Activated naive CD8-positive, alpha-beta T cell treated with anti-CD3 and anti-CD28 coated beads for 36 hours (primary cell): ENCODE results near the gene NBEA. TPM values are rescaled to one million over a fixed set of nuclear protein-coding genes. Genes with fewer than 3 reads are reported as not detected.
"Not testable (repeated sequence)": the region's sequence is repeated elsewhere in the genome, so short reads cannot be mapped to it uniquely, and the experiment has no call there.

Experiments
- DNase-seq: peaks from one replicate; pipeline ENCODE4 v3.0.0; 2021
- H3K27ac Mint-ChIP-seq: one replicate; pipeline ENCODE4 v1.8.0; 2022; ENCODE audit warnings: mild to moderate bottlenecking, moderate library complexity, mixed read lengths
- H3K27me3 Mint-ChIP-seq: one replicate; pipeline ENCODE4 v1.8.0; 2022; ENCODE audit warnings: mild to moderate bottlenecking, mixed read lengths
- H3K36me3 Mint-ChIP-seq: one replicate; pipeline ENCODE4 v1.8.0; 2021; ENCODE audit warnings: mild to moderate bottlenecking, mixed read lengths
- H3K4me1 Mint-ChIP-seq: one replicate; pipeline ENCODE4 v1.8.0; 2021; ENCODE audit warnings: mixed read lengths
- H3K4me3 Mint-ChIP-seq: one replicate; pipeline ENCODE4 v1.8.0; 2022; ENCODE audit warnings: mild to moderate bottlenecking, moderate library complexity, mixed read lengths
- H3K9me3 Mint-ChIP-seq: one replicate; pipeline ENCODE4 v1.8.0; 2022; ENCODE audit warnings: mixed read lengths
- total RNA-seq, 2 experiments: library from RNA; stranded (reverse); gene quantifications; one replicate each; pipeline ENCODE4 v1.2.3, GENCODE V29; 2021

Gene NBEA, protein sequence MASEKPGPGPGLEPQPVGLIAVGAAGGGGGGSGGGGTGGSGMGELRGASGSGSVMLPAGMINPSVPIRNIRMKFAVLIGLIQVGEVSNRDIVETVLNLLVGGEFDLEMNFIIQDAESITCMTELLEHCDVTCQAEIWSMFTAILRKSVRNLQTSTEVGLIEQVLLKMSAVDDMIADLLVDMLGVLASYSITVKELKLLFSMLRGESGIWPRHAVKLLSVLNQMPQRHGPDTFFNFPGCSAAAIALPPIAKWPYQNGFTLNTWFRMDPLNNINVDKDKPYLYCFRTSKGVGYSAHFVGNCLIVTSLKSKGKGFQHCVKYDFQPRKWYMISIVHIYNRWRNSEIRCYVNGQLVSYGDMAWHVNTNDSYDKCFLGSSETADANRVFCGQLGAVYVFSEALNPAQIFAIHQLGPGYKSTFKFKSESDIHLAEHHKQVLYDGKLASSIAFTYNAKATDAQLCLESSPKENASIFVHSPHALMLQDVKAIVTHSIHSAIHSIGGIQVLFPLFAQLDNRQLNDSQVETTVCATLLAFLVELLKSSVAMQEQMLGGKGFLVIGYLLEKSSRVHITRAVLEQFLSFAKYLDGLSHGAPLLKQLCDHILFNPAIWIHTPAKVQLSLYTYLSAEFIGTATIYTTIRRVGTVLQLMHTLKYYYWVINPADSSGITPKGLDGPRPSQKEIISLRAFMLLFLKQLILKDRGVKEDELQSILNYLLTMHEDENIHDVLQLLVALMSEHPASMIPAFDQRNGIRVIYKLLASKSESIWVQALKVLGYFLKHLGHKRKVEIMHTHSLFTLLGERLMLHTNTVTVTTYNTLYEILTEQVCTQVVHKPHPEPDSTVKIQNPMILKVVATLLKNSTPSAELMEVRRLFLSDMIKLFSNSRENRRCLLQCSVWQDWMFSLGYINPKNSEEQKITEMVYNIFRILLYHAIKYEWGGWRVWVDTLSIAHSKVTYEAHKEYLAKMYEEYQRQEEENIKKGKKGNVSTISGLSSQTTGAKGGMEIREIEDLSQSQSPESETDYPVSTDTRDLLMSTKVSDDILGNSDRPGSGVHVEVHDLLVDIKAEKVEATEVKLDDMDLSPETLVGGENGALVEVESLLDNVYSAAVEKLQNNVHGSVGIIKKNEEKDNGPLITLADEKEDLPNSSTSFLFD (N-terminal part only)
- total RNA-seq: under 1 TPM; 0.39 to 0.42 TPM

DNA sequence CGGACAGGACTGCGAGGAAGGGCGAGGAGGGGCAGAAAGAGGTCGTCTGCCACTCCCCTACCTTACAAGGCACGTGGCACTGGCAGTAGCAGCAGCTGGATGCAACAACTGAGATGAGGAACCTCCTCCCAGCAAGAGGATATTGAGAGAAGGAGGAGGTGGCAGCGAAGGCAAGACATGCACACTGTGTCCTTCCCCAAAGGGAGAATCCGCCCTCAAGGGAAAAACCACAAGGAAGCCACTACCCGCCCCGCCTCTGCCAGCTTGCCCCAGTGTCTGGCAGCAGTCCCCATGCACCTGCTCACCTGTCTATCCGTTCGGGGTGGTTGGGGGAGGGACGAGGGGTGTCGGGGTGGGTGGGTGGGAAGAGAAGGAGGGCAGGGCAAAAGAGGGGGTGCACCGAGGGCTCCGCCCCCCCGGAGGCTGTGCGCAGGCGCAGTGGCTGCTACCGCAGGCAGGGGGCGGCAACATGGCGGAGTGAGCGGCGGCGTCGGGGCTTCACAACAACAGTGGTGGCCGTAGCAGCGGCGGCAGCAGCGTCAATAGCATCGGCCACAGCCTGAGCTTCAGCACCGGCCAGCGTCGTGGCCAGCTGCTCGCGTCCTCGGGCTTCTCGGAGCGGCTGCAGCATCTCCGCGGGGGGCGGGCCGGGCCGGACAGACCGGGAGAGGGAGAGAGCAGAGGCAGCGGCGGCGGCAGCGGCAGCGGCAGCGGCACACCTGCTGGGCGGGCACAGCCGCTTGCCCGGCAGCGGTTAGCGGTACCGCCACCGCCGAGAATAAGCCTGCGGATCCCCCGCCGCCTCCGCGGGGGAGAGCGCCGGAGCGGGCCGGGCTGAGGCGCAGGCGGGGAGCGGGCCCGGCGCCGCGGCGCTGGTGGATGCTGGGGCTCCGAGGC is at the start of gene NBEA:
NBEA (plus strand) TSS at position 436 of the 897 bp plus-strand sequence. CDS start 551 bp downstream, outside the sequence.
- DNase-seq: peak; percentile 81
- peaks cover 45% of the 10 kb centered on the region for H3K27me3 Mint-ChIP-seq
- H3K4me3 Mint-ChIP-seq: peak within 1 kb of the TSS; percentile 87
- H3K4me1 Mint-ChIP-seq: peaks cover 28% of the 10 kb centered on the region
- H3K36me3 Mint-ChIP-seq: no peaks in the 10 kb centered on the region
- peak within 1 kb of the TSS; percentile 42 for H3K27ac Mint-ChIP-seq
- no peaks in the 10 kb centered on the region for H3K9me3 Mint-ChIP-seq

DNA sequence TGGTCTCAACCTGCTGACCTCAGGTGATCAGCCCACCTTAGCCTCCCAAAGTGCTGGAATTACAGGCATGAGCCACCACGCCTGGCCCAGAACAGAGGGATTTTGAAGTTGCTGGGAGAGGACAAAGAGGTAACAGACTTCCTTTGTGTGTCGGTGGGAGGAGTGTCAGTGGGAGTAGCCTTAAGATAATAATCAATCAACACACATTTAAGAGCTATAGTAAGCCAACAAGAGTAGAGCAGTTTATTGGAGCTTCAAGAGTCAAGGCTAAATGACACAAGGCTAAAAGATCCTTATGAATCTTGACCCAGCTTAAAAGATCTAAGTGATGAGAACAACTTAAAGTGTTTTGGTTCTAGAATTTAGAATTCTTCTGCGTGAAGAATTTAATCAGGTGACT is 47.3 kb upstream of the NBEA start:
- Mint-ChIP-seq H3K4me3 (no peak overlapping the region), H3K27ac (no peak overlapping the region), H3K4me1 (no peaks in the 10 kb centered on the region), H3K27me3 (peaks cover 6% of the 10 kb centered on the region), H3K36me3 (no peaks in the 10 kb centered on the region), H3K9me3 (no peaks in the 10 kb centered on the region)
- no peak for DNase-seq

DNA sequence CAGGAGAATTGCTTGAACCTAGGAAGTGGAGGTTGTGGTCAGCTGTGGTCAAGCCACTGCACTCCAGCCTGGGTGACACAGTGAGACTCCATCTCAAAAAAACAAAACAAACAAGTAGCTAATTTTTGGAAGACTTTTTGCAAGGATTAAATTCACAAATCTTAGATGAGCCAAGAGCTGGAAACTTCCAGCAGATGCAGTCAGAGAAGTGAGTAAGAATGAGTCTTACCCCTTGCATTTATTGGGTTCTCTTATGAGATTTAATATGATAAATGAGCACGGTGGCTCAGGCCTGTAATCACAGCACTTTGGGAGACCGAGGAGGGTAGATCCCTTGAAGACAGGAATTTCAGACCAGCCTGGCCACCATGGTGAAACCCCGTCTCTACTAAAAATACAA is 44.9 kb upstream of the NBEA start:
- no peaks in the 10 kb centered on the region for H3K9me3 Mint-ChIP-seq
- H3K36me3 Mint-ChIP-seq: no peaks in the 10 kb centered on the region
- no peak overlapping the region for H3K4me3 Mint-ChIP-seq
- DNase-seq: no peak
- no peak overlapping the region for H3K27ac Mint-ChIP-seq
- peaks cover 26% of the 10 kb centered on the region for H3K27me3 Mint-ChIP-seq
- H3K4me1 Mint-ChIP-seq: no peaks in the 10 kb centered on the region

DNA sequence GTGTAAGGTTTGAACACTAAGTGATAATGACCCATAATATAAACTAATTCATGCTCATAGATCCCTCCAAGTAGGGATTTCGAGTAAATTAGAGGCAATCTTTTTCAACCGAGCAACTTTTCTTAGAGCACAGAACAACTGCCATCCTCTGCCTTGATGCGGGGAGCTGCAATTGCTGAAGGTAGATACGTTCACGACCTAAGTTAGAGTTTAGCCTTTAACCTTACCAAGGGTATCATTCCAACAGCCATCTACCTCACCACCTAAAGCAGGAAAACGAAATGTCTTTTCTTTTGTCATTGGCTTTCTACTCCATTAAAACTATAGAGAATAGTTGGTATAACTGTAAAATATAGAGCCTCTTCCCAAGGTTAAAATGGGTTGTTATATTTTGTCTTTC is 42.2 kb upstream of the NBEA start:
- H3K27me3 Mint-ChIP-seq: peaks cover 28% of the 10 kb centered on the region
- no peaks in the 10 kb centered on the region for H3K9me3 Mint-ChIP-seq
- no peak overlapping the region for H3K4me3 Mint-ChIP-seq
- no peak for DNase-seq
- no peaks in the 10 kb centered on the region for H3K4me1 Mint-ChIP-seq
- no peaks in the 10 kb centered on the region for H3K36me3 Mint-ChIP-seq
- H3K27ac Mint-ChIP-seq: no peak overlapping the region

DNA sequence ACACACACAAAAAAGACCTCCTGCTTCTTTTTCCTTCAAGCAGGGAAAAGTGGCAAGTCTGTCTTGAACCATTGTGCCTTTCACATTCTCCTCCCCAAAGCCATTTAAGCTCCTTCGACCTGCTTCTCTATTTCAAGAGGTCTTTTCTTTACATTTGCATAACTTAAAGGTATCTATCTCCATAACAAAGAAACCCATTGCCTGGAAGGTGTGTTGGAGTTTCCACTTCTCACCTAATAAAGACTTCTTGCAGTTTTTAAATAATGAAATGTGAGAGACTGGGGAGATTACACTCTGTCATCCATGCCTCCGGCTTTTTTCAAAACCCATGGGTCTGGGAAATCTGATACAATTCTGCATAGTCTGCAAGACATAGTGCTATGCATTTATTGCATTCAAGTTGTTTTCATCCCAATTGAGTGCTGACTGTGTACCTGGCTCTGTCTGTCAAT is 41.8 kb upstream of the NBEA start:
- H3K4me3 Mint-ChIP-seq: no peak overlapping the region
- no peaks in the 10 kb centered on the region for H3K36me3 Mint-ChIP-seq
- no peak for DNase-seq
- H3K9me3 Mint-ChIP-seq: no peaks in the 10 kb centered on the region
- H3K27ac Mint-ChIP-seq: no peak overlapping the region
- no peaks in the 10 kb centered on the region for H3K4me1 Mint-ChIP-seq
- H3K27me3 Mint-ChIP-seq: peaks cover 28% of the 10 kb centered on the region

DNA sequence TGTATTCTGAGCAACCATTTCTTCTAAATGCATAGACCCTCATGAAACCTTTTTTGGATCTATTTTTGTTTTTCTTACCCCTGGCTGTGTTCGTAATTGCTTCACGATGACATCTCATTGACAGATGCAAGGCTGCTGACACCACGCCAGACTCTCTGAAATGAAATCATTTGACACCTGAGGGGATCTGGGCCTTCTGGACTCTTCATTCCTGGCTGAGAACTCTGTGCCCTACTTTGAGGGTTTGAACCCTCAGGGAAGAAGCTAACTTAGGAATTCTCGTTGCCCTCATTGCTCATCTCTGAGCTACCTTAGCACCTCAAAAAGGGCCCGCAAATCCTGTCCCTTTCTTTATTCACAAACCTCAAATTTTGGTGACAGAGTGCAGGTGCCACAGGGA is 40.5 kb upstream of the NBEA start:
- no peaks in the 10 kb centered on the region for H3K36me3 Mint-ChIP-seq
- no peak overlapping the region for H3K4me3 Mint-ChIP-seq
- no peak for DNase-seq
- H3K27me3 Mint-ChIP-seq: peaks cover 28% of the 10 kb centered on the region
- no peaks in the 10 kb centered on the region for H3K9me3 Mint-ChIP-seq
- no peaks in the 10 kb centered on the region for H3K4me1 Mint-ChIP-seq
- H3K27ac Mint-ChIP-seq: no peak overlapping the region

DNA sequence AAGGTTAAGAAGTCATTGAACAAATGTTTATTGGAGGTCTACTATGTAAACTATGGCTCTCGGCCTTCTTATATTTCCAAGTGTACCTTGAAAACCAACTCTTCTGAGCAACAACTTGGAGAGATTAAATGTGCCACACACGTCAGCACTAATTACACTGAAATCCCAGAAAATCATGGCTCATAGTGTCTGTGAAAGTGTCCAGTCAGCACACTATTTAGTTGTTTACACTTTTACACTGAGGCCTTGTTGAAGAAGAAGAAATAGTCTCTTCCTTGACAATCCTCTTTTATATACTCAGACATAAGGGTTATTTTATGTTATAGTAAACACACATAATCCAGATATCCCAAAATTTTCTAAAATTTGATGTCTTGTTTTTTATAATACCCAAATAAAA is 30.9 kb upstream of the NBEA start:
- no peaks in the 10 kb centered on the region for H3K9me3 Mint-ChIP-seq
- no peaks in the 10 kb centered on the region for H3K4me1 Mint-ChIP-seq
- no peak for DNase-seq
- H3K27ac Mint-ChIP-seq: no peak overlapping the region
- H3K4me3 Mint-ChIP-seq: no peak overlapping the region
- peaks cover 29% of the 10 kb centered on the region for H3K27me3 Mint-ChIP-seq
- H3K36me3 Mint-ChIP-seq: no peaks in the 10 kb centered on the region

DNA sequence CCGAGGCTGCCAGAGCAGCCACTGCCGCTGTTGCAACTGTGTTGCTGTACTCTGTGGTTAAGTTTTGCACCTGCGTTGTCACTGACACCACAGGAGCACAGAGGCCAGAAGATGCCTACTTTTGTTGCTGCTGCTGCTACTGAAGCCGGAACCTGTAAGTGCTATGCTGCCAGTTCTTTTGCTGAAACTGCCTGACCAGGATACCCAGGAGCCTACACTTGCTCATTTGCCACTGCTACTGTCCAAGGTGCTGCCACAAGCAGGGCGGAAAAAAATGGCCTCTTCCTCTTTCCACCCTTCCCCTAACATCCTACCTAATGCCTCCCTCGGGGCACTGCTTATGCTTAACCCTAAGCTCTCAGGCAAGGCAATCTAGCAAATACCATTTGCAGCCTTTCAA is 29.0 kb upstream of the NBEA start:
- Mint-ChIP-seq H3K27ac (no peak overlapping the region), H3K4me3 (no peak overlapping the region), H3K36me3 (no peaks in the 10 kb centered on the region), H3K27me3 (peaks cover 30% of the 10 kb centered on the region), H3K9me3 (no peaks in the 10 kb centered on the region), H3K4me1 (no peaks in the 10 kb centered on the region)
- DNase-seq: no peak

DNA sequence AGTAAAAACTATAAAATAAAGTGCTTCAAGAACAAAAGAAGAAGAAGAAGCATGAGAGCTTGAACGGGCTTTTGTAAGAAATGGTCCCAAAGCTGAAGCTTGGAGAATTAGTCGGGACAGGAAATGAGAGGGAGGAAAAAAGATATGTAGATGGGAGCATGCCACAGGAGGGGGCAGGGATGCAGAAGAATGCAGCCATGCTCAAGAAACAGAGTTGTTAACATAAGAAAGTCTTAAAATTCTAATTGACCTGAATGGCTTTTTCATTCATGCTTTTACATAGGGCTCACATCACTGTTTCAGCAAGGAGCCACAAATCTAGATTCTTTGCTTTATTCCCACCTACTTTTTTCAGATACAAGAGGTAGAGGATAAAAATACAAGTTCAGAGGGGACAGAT is 27.7 kb upstream of the NBEA start:
- no peaks in the 10 kb centered on the region for H3K9me3 Mint-ChIP-seq
- H3K4me3 Mint-ChIP-seq: no peak overlapping the region
- no peaks in the 10 kb centered on the region for H3K4me1 Mint-ChIP-seq
- H3K27ac Mint-ChIP-seq: no peak overlapping the region
- no peak for DNase-seq
- no peaks in the 10 kb centered on the region for H3K36me3 Mint-ChIP-seq
- H3K27me3 Mint-ChIP-seq: peaks cover 19% of the 10 kb centered on the region

DNA sequence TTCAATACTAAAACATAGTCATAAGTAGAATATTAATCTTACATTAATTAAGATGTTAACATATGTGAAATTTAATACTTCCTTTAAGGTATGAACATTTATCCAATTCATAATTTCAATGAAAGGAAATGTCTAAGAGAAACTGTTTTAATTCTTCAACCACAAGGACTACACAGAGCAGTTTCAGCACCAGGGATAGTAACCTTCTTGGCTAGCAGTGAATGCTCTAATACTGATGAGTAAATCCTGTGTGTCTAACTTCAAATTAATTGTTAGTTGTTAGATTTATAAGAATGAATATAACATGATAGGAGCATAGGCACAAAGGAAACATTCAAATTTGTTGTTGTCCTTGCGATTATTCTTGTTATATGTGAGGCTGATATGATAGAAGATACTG is 15.6 kb upstream of the NBEA start:
- no peaks in the 10 kb centered on the region for H3K9me3 Mint-ChIP-seq
- no peak overlapping the region for H3K4me3 Mint-ChIP-seq
- H3K27me3 Mint-ChIP-seq: peaks cover 38% of the 10 kb centered on the region
- no peaks in the 10 kb centered on the region for H3K36me3 Mint-ChIP-seq
- no peaks in the 10 kb centered on the region for H3K4me1 Mint-ChIP-seq
- no peak overlapping the region for H3K27ac Mint-ChIP-seq
- DNase-seq: no peak

DNA sequence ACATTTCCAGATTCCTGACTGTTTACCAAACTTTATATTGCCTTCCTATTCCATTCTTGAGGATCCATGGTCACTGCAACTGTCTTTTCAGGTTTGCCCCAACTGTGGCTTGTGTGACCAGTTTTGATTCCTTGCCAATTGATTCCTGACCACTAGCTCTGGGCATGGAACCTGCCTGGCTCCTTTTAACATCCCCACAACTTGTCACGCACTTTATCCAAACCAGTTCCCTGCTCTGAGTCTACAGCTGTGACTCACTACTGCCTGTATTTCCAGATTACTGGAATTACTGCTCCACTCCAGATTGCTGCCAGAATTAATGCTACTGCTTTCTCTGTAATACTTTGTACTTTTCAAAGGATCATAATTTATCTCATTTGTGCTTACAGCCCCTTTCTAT is 13.4 kb upstream of the NBEA start:
- not testable (repeated sequence) for DNase-seq, H3K36me3 Mint-ChIP-seq, H3K4me1 Mint-ChIP-seq, H3K27ac Mint-ChIP-seq, H3K9me3 Mint-ChIP-seq, H3K4me3 Mint-ChIP-seq
- H3K27me3 Mint-ChIP-seq: peaks cover 51% of the 10 kb centered on the region

DNA sequence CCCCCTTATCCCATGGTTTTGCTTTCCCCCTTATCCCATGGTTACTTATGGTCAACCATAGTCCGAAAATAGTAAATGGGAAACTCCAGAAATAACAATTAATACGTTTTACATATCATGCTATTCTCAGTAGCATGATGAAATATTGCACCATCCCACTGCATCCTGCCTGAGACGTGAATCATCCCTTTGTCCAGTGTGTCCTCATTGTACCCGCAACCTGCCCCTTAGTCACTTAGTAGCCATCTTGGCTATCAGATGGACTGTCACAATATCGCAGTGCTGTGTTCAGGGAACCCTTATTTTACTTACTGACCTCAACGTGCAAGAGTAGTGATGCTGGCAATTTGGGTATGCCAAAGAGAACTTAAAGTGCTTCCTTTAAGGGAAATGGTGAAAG is 10.5 kb upstream of the NBEA start:
- no peak for DNase-seq
- peaks cover 48% of the 10 kb centered on the region for H3K27me3 Mint-ChIP-seq
- H3K9me3 Mint-ChIP-seq: no peaks in the 10 kb centered on the region
- no peak overlapping the region for H3K4me3 Mint-ChIP-seq
- H3K27ac Mint-ChIP-seq: no peak overlapping the region
- H3K36me3 Mint-ChIP-seq: no peaks in the 10 kb centered on the region
- no peaks in the 10 kb centered on the region for H3K4me1 Mint-ChIP-seq

DNA sequence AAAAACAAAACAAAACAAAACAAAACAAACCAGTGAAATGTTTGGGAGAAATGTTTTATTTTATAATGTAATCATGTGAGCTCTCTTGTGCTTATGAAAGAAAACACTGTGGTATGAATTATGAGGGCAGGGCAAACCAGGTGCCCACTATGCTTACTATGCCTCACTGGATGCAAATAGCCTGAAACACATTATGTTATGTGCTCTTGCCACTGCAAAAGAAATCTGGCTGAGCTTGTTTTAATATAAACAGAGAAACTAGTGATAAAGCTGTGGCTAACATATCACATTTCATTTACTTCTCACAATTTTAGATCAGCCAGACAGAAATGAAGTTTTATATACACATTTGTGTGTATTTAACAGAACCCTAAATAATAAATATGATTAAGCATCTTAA is 8.7 kb upstream of the NBEA start:
- H3K27me3 Mint-ChIP-seq: peaks cover 44% of the 10 kb centered on the region
- DNase-seq: no peak
- no peaks in the 10 kb centered on the region for H3K4me1 Mint-ChIP-seq
- H3K27ac Mint-ChIP-seq: no peak overlapping the region
- no peak overlapping the region for H3K4me3 Mint-ChIP-seq
- H3K9me3 Mint-ChIP-seq: no peaks in the 10 kb centered on the region
- no peaks in the 10 kb centered on the region for H3K36me3 Mint-ChIP-seq

DNA sequence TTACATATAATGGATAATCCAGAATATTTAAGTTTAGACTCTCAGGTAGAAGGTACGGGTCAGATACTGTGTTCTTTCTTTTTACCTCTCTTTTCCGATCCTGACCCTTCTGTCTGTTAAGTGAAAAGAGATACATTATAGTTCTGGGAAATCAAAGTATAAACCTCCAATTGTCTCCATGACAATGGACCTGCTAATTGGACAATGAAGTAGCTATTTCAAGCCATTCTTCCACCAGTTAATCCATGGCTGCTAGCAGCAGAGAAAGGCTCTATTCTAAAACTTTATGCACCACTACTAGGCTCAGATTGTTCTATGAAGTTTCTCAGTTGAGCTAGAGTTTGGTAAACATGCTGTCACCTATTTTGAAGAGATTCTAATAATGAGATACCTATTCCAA is 8.3 kb upstream of the NBEA start:
- H3K36me3 Mint-ChIP-seq: no peaks in the 10 kb centered on the region
- no peak overlapping the region for H3K4me3 Mint-ChIP-seq
- no peak for DNase-seq
- H3K9me3 Mint-ChIP-seq: no peaks in the 10 kb centered on the region
- H3K27ac Mint-ChIP-seq: no peak overlapping the region
- peaks cover 44% of the 10 kb centered on the region for H3K27me3 Mint-ChIP-seq
- H3K4me1 Mint-ChIP-seq: no peaks in the 10 kb centered on the region
